Measurements from ENCODE around the gene NACA2.

DNA sequence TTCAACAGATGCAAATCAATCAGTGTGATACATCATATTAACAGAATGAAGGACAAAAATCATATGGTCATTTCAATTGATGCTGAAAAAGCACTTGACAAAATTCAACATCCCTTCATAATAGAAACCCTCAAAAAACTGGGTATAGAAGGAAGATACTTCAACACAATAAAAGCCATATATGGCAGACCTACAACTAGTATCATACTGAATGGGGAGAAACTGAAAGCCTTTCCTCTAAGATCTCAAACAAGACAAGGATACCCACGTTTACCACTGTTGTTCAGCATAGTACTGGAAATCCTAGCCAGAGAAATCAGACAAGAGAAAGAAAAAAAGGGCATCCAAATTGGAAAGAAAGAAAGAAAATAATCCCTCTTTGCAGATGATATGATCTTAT, 47.1 kb upstream of the NACA2 start:
- TF ChIP-seq, protein P1, sequence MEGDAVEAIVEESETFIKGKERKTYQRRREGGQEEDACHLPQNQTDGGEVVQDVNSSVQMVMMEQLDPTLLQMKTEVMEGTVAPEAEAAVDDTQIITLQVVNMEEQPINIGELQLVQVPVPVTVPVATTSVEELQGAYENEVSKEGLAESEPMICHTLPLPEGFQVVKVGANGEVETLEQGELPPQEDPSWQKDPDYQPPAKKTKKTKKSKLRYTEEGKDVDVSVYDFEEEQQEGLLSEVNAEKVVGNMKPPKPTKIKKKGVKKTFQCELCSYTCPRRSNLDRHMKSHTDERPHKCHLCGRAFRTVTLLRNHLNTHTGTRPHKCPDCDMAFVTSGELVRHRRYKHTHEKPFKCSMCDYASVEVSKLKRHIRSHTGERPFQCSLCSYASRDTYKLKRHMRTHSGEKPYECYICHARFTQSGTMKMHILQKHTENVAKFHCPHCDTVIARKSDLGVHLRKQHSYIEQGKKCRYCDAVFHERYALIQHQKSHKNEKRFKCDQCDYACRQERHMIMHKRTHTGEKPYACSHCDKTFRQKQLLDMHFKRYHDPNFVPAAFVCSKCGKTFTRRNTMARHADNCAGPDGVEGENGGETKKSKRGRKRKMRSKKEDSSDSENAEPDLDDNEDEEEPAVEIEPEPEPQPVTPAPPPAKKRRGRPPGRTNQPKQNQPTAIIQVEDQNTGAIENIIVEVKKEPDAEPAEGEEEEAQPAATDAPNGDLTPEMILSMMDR (IDR thresholded peaks at IDR 0.05; ENCODE audit: low read depth, low read length, poor library complexity, severe bottlenecking), result no peak
- TF ChIP-seq EZH2phosphoT487 (IDR thresholded peaks at IDR 0.05; ENCODE audit: borderline replicate concordance, low read length), result no peak
